Measurements from ENCODE around the gene SLC36A4.

Gene SLC36A4

DNA sequence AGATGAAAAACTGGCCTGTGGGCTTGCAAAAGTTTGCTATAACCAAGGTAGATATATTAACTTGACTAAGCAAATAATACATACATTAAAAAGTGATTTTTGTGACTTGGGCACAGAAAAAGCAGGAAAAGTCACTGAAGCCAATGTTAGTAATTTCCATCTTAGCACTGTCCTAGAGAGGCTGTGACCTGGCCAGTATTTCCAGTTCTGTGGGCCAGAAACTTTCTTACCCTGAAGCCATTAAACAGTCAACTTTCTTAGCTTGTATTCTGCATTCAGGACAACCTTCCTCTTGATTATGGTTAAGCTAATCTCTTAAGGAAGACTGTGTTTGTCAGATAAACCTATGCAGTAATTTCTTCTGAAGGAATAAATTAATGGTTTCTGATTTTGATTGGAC is 22.3 kb upstream of the SLC36A4 start:
- no peaks in the 10 kb centered on the region for H3K36me3 ChIP-seq (ENCODE audit: control insufficient read depth in 1 of 2, insufficient read depth in 2 of 2, low read length in 2 of 2)
- H3K9ac ChIP-seq (ENCODE audit: low read depth in 1 of 2, low read length in 2 of 2) = no peak overlapping the region

DNA sequence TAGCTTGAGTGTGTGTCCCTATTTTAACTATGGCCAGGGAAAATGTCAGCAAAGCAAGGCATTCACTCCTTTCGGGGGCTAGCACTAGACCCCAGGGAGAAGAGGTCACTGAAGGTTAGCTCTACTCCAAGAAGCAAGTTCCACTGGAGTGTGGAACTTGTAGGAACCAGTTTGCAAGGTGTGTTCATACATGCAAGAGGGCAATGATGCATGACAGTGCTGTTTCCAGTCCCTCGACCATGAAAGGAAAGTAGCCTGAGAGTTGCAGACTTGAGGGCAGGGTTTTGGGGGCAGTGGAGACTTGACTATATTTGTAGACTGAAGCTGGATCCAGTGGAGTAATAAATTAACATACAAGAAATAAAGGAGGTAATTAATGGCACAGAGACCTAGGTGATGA is 21.6 kb upstream of the SLC36A4 start:
- Histone ChIP-seq H3K9me3 (ENCODE audit: control insufficient read depth in 1 of 2, low read length in 2 of 2) (no peaks in the 10 kb centered on the region), H3K4me1 (ENCODE audit: control insufficient read depth in 1 of 2, insufficient read depth in 2 of 2, low read length in 2 of 2) (no peaks in the 10 kb centered on the region), H3K27ac (ENCODE audit: low read depth, low read length) (no peak overlapping the region), H3K36me3 (ENCODE audit: control insufficient read depth in 1 of 2, insufficient read depth in 2 of 2, low read length in 2 of 2) (no peaks in the 10 kb centered on the region), H3K4me3 (ENCODE audit: low read depth in 1 of 2, low read length in 2 of 2) (no peak overlapping the region), H3K27me3 (ENCODE audit: control insufficient read depth in 1 of 2, insufficient read depth in 2 of 2, low read length in 2 of 2) (peaks cover 0 to 4% of the 10 kb centered on the region in 2 donors), H3K9ac (ENCODE audit: low read depth in 1 of 2, low read length in 2 of 2) (no peak overlapping the region)

More for the DNA sequence above, 22.3 kb upstream of the SLC36A4 start:
- Histone ChIP-seq H3K27me3 (ENCODE audit: control insufficient read depth in 1 of 2, insufficient read depth in 2 of 2, low read length in 2 of 2) (peaks cover 0 to 4% of the 10 kb centered on the region in 2 donors), H3K27ac (ENCODE audit: low read depth, low read length) (no peak overlapping the region), H3K4me3 (ENCODE audit: low read depth in 1 of 2, low read length in 2 of 2) (no peak overlapping the region), H3K4me1 (ENCODE audit: control insufficient read depth in 1 of 2, insufficient read depth in 2 of 2, low read length in 2 of 2) (no peaks in the 10 kb centered on the region), H3K9me3 (ENCODE audit: control insufficient read depth in 1 of 2, low read length in 2 of 2) (no peaks in the 10 kb centered on the region)

GRCh38 chr11:93216511-93217101 is 18.8 kb upstream of the SLC36A4 start:
- Histone ChIP-seq H3K36me3 (ENCODE audit: control insufficient read depth in 1 of 2, insufficient read depth in 2 of 2, low read length in 2 of 2) (no peaks in the 10 kb centered on the region), H3K4me1 (ENCODE audit: control insufficient read depth in 1 of 2, insufficient read depth in 2 of 2, low read length in 2 of 2) (no peaks in the 10 kb centered on the region), H3K9ac (ENCODE audit: low read depth in 1 of 2, low read length in 2 of 2) (no peak overlapping the region), H3K27me3 (ENCODE audit: control insufficient read depth in 1 of 2, insufficient read depth in 2 of 2, low read length in 2 of 2) (no peaks in the 10 kb centered on the region), H3K4me3 (ENCODE audit: low read depth in 1 of 2, low read length in 2 of 2) (no peak overlapping the region), H3K27ac (ENCODE audit: low read depth, low read length) (no peak overlapping the region), H3K9me3 (ENCODE audit: control insufficient read depth in 1 of 2, low read length in 2 of 2) (no peaks in the 10 kb centered on the region)

GRCh38 chr11:93213622-93214021 is 15.8 kb upstream of the SLC36A4 start:
- no peaks in the 10 kb centered on the region for H3K9me3 ChIP-seq (ENCODE audit: control insufficient read depth in 1 of 2, low read length in 2 of 2)
- no peak overlapping the region for H3K27ac ChIP-seq (ENCODE audit: low read depth, low read length)
- H3K9ac ChIP-seq (ENCODE audit: low read depth in 1 of 2, low read length in 2 of 2) = no peak overlapping the region
- H3K4me1 ChIP-seq (ENCODE audit: control insufficient read depth in 1 of 2, insufficient read depth in 2 of 2, low read length in 2 of 2) = no peaks in the 10 kb centered on the region
- H3K4me3 ChIP-seq (ENCODE audit: low read depth in 1 of 2, low read length in 2 of 2) = no peak overlapping the region
- no peaks in the 10 kb centered on the region for H3K27me3 ChIP-seq (ENCODE audit: control insufficient read depth in 1 of 2, insufficient read depth in 2 of 2, low read length in 2 of 2)
- H3K36me3 ChIP-seq (ENCODE audit: control insufficient read depth in 1 of 2, insufficient read depth in 2 of 2, low read length in 2 of 2) = no peaks in the 10 kb centered on the region

DNA sequence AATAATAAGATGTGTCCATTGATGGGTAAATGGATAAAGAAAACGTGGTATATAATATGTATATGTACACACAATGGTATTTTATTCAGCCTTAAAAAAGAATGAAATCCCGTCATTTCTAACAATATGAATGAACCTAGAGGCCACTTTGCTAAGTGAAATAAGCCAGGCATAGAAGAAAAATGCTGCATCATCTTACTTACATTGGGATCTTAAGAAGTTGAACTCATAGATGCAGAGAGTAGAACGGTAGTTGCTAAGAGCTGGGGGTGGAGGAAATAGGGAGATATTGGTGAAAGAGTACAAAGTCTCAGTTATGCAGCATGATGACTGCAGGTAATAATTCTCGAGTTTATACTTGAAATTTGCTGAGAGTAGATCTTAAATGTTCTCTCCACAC is 14.3 kb upstream of the SLC36A4 start:
- H3K9me3 ChIP-seq (ENCODE audit: control insufficient read depth in 1 of 2, low read length in 2 of 2) = no peaks in the 10 kb centered on the region
- no peak overlapping the region for H3K9ac ChIP-seq (ENCODE audit: low read depth in 1 of 2, low read length in 2 of 2)
- H3K4me1 ChIP-seq (ENCODE audit: control insufficient read depth in 1 of 2, insufficient read depth in 2 of 2, low read length in 2 of 2) = no peaks in the 10 kb centered on the region
- no peak overlapping the region for H3K4me3 ChIP-seq (ENCODE audit: low read depth in 1 of 2, low read length in 2 of 2)
- no peak overlapping the region for H3K27ac ChIP-seq (ENCODE audit: low read depth, low read length)
- H3K27me3 ChIP-seq (ENCODE audit: control insufficient read depth in 1 of 2, insufficient read depth in 2 of 2, low read length in 2 of 2) = no peaks in the 10 kb centered on the region
- H3K36me3 ChIP-seq (ENCODE audit: control insufficient read depth in 1 of 2, insufficient read depth in 2 of 2, low read length in 2 of 2) = no peaks in the 10 kb centered on the region

GRCh38 chr11:93209466-93209865 is 11.7 kb upstream of the SLC36A4 start:
- no peak overlapping the region for H3K9ac ChIP-seq (ENCODE audit: low read depth in 1 of 2, low read length in 2 of 2)
- H3K4me3 ChIP-seq (ENCODE audit: low read depth in 1 of 2, low read length in 2 of 2) = no peak overlapping the region
- H3K9me3 ChIP-seq (ENCODE audit: control insufficient read depth in 1 of 2, low read length in 2 of 2) = no peaks in the 10 kb centered on the region
- H3K36me3 ChIP-seq (ENCODE audit: control insufficient read depth in 1 of 2, insufficient read depth in 2 of 2, low read length in 2 of 2) = no peaks in the 10 kb centered on the region
- no peak overlapping the region for H3K27ac ChIP-seq (ENCODE audit: low read depth, low read length)
- H3K27me3 ChIP-seq (ENCODE audit: control insufficient read depth in 1 of 2, insufficient read depth in 2 of 2, low read length in 2 of 2) = no peaks in the 10 kb centered on the region
- no peaks in the 10 kb centered on the region for H3K4me1 ChIP-seq (ENCODE audit: control insufficient read depth in 1 of 2, insufficient read depth in 2 of 2, low read length in 2 of 2)

DNA sequence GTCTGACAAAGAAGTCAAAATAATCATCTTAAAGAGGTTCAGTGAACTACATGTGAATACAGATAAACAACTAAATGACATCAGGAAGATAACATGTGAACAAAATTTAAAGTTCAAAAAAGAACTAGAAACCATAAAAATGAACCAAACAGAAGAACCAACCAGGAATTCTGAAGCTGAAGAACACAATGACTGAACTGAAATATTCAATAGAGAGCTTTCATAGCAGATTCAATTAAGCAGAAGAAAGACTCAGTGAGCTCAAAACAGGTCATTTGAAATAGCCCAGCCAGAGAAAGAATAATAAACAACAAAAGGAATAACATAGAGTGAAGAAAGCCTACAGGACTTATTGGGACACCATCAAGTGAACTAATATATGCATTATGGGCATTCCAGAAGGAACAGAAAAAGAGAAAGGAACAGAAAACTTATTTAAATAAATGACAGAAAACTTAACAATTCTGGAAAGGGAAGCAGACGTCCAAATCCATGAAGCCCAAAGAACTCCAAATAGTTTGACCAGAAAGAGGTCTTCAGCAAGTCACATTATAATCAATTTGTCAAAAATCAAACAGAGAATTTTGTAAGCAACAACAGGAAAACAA is 11.0 kb upstream of the SLC36A4 start:
- no peaks in the 10 kb centered on the region for H3K36me3 ChIP-seq (ENCODE audit: control insufficient read depth in 1 of 2, insufficient read depth in 2 of 2, low read length in 2 of 2)
- no peak overlapping the region for H3K27ac ChIP-seq (ENCODE audit: low read depth, low read length)
- no peaks in the 10 kb centered on the region for H3K4me1 ChIP-seq (ENCODE audit: control insufficient read depth in 1 of 2, insufficient read depth in 2 of 2, low read length in 2 of 2)
- no peak overlapping the region for H3K9ac ChIP-seq (ENCODE audit: low read depth in 1 of 2, low read length in 2 of 2)
- no peak overlapping the region for H3K4me3 ChIP-seq (ENCODE audit: low read depth in 1 of 2, low read length in 2 of 2)
- H3K27me3 ChIP-seq (ENCODE audit: control insufficient read depth in 1 of 2, insufficient read depth in 2 of 2, low read length in 2 of 2) = no peaks in the 10 kb centered on the region
- no peaks in the 10 kb centered on the region for H3K9me3 ChIP-seq (ENCODE audit: control insufficient read depth in 1 of 2, low read length in 2 of 2)

GRCh38 chr11:93199616-93200015 is 1.8 kb upstream of the SLC36A4 start:
- peaks cover 0 to 9% of the 10 kb centered on the region in 2 donors for H3K4me1 ChIP-seq (ENCODE audit: control insufficient read depth in 1 of 2, insufficient read depth in 2 of 2, low read length in 2 of 2)
- no peak overlapping the region for H3K27ac ChIP-seq (ENCODE audit: low read depth, low read length)
- no peak overlapping the region for H3K9ac ChIP-seq (ENCODE audit: low read depth in 1 of 2, low read length in 2 of 2)
- no peaks in the 10 kb centered on the region for H3K27me3 ChIP-seq (ENCODE audit: control insufficient read depth in 1 of 2, insufficient read depth in 2 of 2, low read length in 2 of 2)
- no peak overlapping the region for H3K4me3 ChIP-seq (ENCODE audit: low read depth in 1 of 2, low read length in 2 of 2)
- no peaks in the 10 kb centered on the region for H3K9me3 ChIP-seq (ENCODE audit: control insufficient read depth in 1 of 2, low read length in 2 of 2)
- H3K36me3 ChIP-seq (ENCODE audit: control insufficient read depth in 1 of 2, insufficient read depth in 2 of 2, low read length in 2 of 2) = no peaks in the 10 kb centered on the region

DNA sequence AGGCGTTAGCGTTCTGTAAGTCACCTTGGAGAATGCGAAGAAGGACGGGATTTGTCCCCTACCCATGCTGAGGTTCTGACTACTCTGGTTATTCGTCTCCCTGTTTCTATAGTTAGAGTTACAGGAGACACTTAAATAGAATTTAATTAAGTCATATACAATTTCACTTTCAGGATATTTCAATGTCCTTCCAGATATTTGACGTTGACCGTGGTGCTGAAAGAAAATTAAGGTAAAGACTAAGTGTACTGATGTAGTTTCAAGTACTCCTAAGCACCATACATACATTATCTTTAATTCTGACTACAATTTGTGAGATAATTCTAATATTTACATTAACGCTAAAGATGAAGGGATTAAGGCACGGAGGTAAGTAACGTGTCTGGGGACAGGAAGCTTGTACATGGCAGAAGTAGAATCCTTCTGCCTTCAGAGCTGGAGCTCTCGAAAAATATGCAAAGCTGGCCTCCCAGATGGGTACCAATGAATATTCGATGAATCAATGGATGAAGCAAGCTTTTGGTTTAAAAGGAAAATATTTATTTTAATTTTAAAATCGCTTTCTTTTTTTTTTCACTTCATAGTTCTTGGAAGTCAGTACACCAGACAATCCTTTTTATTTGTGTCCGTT is 539 bp upstream of the SLC36A4 start:
- Histone ChIP-seq H3K27ac (ENCODE audit: low read depth, low read length) (peak overlapping the region; percentile 92), H3K27me3 (ENCODE audit: control insufficient read depth in 1 of 2, insufficient read depth in 2 of 2, low read length in 2 of 2) (no peaks in the 10 kb centered on the region), H3K4me1 (ENCODE audit: control insufficient read depth in 1 of 2, insufficient read depth in 2 of 2, low read length in 2 of 2) (peaks cover 0 to 9% of the 10 kb centered on the region in 2 donors), H3K36me3 (ENCODE audit: control insufficient read depth in 1 of 2, insufficient read depth in 2 of 2, low read length in 2 of 2) (no peaks in the 10 kb centered on the region), H3K9ac (ENCODE audit: low read depth in 1 of 2, low read length in 2 of 2) (peak overlapping the region; percentile 65 to 67), H3K9me3 (ENCODE audit: control insufficient read depth in 1 of 2, low read length in 2 of 2) (no peaks in the 10 kb centered on the region), H3K4me3 (ENCODE audit: low read depth in 1 of 2, low read length in 2 of 2) (peak overlapping the region; percentile 77 to 82)

GRCh38 chr11:93196816-93197379 is 893 bp downstream of the SLC36A4 start:
- Histone ChIP-seq H3K4me1 (ENCODE audit: control insufficient read depth in 1 of 2, insufficient read depth in 2 of 2, low read length in 2 of 2) (peaks cover 0 to 9% of the 10 kb centered on the region in 2 donors), H3K27me3 (ENCODE audit: control insufficient read depth in 1 of 2, insufficient read depth in 2 of 2, low read length in 2 of 2) (no peaks in the 10 kb centered on the region), H3K9me3 (ENCODE audit: control insufficient read depth in 1 of 2, low read length in 2 of 2) (no peaks in the 10 kb centered on the region), H3K36me3 (ENCODE audit: control insufficient read depth in 1 of 2, insufficient read depth in 2 of 2, low read length in 2 of 2) (no peaks in the 10 kb centered on the region), H3K27ac (ENCODE audit: low read depth, low read length) (peak overlapping the region; percentile 92), H3K9ac (ENCODE audit: low read depth in 1 of 2, low read length in 2 of 2) (peak overlapping the region; percentile 65 to 67), H3K4me3 (ENCODE audit: low read depth in 1 of 2, low read length in 2 of 2) (peak overlapping the region; percentile 77 to 82)

All from duodenal mucosa (tissue), 2 donors.